Stimulated activated CD4-positive, alpha-beta T cell treated with anti-CD3 and anti-CD28 coated beads, TNF-alpha, amount 100 ng/mL, for 4 hours (primary cell): ENCODE data around the gene HLA-E.
"Not testable (repeated sequence)": the region's sequence is repeated elsewhere in the genome, so short reads cannot be mapped to it uniquely, and the experiment has no call there.

ENCODE experiments used
- DNase-seq, 3 experiments: peaks; one replicate each; pipeline ENCODE4 v3.0.0-alpha.2; 2020; ENCODE audit warnings: low read depth in 3 of 3

Gene HLA-E

GRCh38 chr6:30507849-30508827, 18.8 kb downstream of the HLA-E start:
- DNase-seq: no peak

DNA sequence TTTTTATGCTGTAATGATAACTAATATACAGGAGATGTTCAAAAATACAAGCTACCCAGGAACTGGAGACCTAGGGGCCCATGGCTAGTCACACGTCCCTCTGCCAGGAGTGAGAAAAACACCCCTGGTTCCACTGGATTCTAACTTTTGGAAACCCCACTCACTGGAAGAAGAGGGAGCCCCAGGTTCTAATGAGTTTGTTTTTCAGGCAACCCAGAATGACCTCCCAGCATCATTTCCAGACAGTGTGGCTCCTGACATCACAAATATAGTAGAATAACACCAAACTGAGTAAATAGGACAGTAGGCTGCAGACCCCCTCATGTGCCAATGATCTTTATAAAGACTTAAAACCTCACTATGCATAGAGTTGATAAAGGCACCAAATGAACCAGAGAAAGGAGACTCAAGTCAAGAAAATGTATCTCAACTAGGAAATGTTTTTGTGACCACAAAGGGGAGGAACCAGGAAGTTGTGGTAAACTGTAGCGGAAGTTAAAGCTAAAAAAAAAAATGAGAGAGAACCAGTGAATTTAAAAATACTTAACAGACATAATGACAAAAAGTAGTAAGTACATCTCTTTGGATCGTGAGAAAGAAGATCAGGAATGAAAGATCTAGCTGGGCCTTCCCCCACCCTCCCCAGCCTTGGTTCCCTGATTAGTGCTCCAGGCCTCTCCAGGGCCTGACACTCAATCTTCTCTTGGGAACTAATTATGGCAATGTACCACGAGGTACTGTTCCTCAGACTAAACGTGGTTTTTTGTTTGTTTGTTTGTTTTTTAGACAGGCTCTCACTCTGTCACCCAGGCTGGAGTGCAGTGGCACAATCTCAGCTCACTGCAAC, 19.8 kb downstream of the HLA-E start:
- DNase-seq: no peak

- DNase-seq: no peak
These were observed 21.3 kb downstream of the HLA-E start for GRCh38 chr6:30510419-30511168.

- no peak for DNase-seq
These were observed 21.8 kb downstream of the HLA-E start for GRCh38 chr6:30511169-30511546.

DNA sequence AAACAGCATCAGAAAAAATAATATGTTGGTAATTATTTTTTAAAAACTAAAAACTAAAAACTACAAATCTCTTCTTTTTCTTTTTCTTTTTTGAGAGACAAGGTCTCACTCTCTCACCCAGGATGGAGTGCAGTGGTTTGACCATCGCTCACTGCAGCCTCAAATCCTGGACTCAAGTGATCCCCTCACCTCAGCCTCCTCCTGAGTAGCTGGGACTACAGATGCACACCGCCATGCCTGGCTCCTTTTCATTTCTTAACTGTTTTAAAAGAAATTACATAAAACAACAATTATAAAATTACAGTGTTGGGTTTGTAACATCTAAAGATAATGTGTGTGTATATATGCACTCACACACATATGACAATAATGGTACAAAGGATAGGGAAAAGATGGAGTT, 24.1 kb downstream of the HLA-E start:
- DNase-seq: no peak

DNA sequence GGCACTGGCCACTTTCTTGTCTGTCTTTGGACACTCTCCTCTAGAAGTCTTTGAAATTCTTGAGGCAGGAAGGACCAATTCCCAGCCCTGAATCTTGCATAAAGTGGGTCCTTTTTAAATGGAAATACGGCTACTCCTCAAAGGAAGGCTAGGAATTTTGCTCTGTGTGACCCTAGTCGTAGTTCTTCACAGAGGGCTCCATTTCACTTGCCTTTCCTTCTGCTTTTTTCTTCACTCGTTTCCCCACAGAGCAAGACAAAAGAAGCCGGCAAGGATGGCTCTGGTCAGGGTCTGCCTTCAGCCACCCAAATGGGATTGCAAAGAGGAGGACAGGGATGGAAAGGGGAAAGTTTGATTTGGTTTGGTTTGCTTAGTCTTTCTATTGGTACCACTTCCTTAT, 25.8 kb downstream of the HLA-E start:
- DNase-seq: no peak

DNA sequence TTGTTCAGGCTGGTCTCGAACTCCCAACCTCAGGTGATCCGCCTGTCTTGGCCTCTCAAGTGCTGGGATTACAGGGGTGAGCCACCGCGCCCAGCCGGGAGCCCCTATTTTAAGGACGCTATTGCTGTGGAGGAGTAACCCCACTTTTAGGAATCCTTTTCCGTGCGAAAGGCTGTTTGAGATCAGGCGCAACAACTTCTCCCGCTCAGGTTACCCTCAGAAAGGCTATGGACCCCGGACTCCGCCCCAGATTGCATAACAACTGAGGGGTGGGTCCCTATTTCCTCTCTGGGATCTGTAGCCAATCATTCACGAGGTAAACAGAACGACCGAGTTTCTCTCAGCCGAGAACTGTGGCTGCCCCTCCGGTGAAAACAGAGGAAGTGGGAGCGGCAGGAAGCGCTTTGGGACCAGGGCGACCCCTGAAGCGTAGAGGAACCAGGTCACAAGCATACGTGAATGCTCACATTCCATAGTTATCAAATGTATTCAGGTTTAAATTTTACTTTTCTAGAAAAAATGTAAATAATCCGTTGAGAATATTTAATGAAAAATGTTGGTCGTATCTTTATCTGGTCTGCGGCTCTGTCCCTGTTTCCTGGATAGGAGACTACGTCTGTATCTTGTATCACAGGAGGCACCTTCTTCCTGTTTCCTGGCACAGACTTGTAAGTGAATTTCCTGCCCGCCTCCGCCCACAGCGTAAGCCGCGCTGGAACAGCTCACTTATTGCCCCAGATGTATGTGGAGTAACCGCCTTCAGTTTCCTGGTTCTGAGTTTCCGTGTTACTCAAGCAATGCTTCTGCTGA, 26.8 kb downstream of the HLA-E start:
- DNase-seq: peak in 2 of 3 experiments; percentile 84 to 88

DNA sequence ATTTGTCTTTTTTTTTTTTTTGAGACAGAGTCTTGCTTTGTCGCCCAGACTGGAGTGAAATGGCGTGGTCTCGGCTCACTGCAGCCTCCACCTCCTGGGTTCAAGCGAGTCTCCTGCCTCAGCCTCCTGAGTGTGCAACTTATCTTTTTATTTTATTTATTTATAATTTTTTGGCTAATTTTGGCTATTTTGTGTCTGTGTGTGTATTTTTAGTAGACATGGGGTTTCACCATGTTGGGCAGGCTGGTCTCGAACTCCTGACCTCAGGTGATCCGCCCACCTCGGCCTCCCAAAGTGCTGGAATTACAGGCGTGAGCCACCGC, 27.4 kb downstream of the HLA-E start:
- DNase-seq: not testable (repeated sequence)

GRCh38 chr6:30517767-30518504, 28.6 kb downstream of the HLA-E start:
- DNase-seq: not testable (repeated sequence)

GRCh38 chr6:30518505-30519145, 29.3 kb downstream of the HLA-E start:
- DNase-seq: not testable (repeated sequence)

- no peak for DNase-seq
These were observed 31.2 kb downstream of the HLA-E start for GRCh38 chr6:30520522-30520921.

- DNase-seq: not testable (repeated sequence)
These were observed 31.8 kb downstream of the HLA-E start for GRCh38 chr6:30521082-30521481.

DNA sequence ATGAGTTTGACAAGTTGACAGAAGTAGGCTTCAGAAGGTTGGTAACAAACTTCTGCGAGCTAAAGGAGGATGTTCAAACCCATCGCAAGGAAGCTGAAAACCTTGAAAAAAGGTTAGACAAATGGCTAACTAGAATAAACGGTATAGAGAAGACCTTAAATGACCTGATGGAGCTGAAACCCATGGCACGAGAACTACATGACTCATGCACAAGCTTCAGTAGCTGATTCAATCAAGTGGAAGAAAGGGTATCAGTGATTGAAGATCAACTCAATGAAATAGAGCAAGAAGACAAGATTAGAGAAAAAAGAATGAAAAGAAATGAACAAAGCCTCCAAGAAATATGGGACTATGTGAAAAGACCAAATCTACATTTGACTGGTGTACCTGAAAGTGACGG, 32.6 kb downstream of the HLA-E start:
- DNase-seq: not testable (repeated sequence)

DNA sequence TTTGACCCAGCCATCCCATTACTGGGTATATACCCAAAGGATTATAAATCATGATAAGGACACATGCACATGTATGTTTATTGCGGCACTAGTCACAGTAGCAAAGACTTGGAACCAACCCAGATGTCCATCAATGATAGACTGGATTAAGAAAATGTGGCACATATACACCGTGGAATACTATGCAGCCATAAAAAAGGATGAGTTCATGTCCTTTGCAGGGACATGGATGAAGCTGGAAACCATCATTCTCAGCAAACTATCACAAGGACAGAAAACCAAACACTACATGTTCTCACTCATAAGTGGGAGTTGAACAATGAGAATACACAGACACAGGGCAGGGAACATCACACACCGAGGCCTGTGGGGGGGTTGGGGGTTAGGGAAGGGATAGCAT, 37.1 kb downstream of the HLA-E start:
- DNase-seq: not testable (repeated sequence)

- DNase-seq: peak in 1 of 3 experiments; percentile 27
These were observed 40.1 kb downstream of the HLA-E start for GRCh38 chr6:30529349-30529875.

DNA sequence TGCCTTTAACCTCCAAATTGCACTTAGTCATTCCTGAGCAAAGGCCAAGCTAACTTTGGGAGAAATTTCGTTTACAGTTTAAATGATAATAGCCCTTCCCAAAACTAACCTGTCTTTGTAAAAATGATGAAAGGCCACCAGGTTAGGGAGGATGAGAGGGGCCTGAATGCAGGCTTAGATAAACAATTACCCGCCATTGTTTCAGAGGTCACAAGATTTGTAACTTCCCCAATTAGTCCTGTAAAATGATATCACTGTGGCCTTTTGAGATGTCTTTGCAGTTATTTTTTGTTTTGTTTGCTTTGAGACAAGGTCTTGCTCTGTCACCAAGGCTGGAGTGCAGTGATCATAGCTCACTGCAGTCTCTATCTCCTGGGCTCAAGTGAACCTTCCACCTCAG, 40.7 kb downstream of the HLA-E start:
- DNase-seq: no peak

GRCh38 chr6:30533460-30534294, 44.4 kb downstream of the HLA-E start:
- no peak for DNase-seq

DNA sequence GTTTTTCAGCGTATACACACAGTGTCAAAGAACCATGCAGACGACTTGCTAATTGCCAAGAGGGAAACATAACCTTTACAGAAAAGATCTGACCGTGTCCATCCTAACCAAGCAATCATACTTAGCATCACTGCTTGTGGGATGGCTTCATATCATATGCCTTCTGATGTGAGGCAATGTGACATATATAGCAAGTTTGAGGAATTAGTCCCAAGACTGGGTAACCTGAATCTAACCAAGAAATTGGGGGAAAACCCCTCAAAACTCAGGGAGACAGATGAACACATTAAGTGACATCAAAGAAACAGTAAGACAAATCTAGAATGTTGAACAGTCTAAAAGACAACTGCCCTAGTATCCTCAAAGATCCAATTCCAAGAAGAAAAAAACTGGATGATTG, 48.6 kb downstream of the HLA-E start:
- no peak for DNase-seq
